Measurements from ENCODE around the gene CNTN6.

GRCh38 chr3:1400571-1400970 is 307.7 kb downstream of the CNTN6 start:
- TF ChIP-seq CTCF (optimal IDR thresholded peaks at IDR 0.05 in 1 of 3, IDR thresholded peaks at IDR 0.05 in 1 of 3, conservative IDR thresholded peaks at IDR 0.05 in 1 of 3; ENCODE audit: extremely low read depth in 1 of 3, insufficient read depth in 2 of 3, low read length in 3 of 3) (no peak), EZH2 (IDR thresholded peaks at IDR 0.05; ENCODE audit: low read length) (no peak)

Data from keratinocyte (primary cell).